EH (cell line): ENCODE results near the gene CCNA2.

Source experiments
- DNase-seq: peaks from one replicate; pipeline ENCODE4 v3.0.0-alpha.2; 2015; ENCODE audit warnings: low read depth

CCNA2 gene

DNA sequence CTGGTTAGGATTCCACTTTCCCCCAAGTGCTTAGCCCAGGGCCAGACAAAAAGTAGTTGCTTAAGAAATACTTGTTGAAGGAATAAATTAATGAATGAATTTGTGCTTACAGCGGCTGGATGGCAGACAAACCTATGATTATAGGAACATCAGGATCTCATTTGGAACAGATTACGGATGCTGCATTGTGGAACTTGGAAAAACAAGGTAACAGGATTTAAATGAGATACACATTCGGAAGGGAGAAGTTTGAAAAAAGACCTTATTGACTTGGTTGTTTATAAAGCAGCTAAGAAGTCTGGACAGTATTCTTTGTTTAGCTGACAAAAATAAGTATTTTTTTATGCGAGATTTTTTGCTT lies 22.0 kb downstream of the CCNA2 start:
- no peak for DNase-seq

DNA sequence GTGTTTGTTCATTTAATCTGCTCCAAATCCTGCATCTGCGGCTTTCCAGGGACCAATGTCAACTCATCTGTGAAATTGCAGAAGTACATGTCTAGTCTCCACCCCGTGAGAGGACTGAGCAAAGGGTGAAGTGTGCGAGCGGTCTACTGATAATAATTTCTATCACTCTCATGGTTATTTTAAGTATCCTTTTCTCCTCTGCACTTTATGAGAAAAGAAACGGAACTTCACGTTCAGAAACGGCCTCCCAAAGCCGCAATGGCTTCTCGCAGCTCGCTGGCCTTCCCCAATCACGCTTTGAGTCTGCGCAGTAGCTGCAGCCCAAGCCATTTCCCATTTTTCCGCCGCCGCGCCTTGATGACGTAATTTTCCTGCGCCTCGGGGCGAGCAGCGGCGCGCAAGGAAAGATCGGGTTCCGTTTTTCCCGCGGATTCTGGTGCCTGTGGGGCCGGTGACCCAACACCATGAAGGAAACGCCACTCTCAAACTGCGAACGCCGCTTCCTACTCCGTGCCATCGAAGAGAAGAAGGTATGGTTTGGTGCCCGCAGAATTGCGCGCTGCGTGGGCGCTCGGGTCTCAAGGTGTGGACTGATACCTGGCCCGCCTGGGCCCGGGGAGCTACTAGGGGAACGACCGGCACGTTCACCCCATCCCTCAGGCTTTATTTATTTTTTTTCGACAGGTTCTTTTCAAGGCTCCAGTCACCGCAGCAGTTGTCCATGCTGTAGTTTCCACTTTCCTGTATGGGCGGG lies 22.5 kb downstream of the CCNA2 start, which contains the start of gene EXOSC9:
Gene EXOSC9 (plus strand): TSS at position 363 of the 754 bp plus-strand sequence. CDS start 102 bp downstream, at position 465.
- DNase-seq, result peak; percentile 92

GRCh38 chr4:121800638-121800960 lies 23.1 kb downstream of the CCNA2 start:
- DNase-seq, result no peak

DNA sequence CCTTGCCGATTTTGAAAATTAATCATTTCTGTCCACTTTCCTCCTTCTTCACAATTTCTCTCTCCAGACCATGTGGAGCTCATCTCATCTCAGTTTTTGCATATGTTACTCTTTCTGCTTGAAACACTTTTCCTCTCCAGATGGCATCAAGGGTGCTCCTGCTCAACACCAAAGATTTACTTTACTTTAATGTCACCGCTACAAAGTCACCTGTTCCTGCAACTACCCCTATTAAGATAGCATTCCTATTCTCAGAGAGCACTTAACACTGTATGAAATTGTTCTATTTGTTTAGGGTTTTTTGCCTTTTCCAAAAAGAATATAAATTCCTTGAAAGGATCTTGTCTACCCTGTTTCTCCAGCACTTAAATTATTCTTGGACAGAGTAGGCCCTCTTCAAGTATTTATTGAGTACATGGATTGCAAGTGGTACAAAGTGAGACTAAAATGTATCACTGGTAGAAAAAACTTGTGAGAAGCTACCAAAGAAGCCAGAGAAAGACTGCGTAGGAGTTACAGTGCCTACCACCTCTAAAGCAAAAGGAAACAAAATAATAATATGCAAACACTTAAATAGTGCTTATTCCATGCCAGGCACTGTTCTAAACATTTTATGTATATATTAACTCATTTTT lies 23.7 kb downstream of the CCNA2 start:
- no peak for DNase-seq

GRCh38 chr4:121799208-121799823 lies 24.4 kb downstream of the CCNA2 start:
- DNase-seq, result no peak

- peak; percentile 33 for DNase-seq
These were observed 27.4 kb downstream of the CCNA2 start for GRCh38 chr4:121796283-121796682.

DNA sequence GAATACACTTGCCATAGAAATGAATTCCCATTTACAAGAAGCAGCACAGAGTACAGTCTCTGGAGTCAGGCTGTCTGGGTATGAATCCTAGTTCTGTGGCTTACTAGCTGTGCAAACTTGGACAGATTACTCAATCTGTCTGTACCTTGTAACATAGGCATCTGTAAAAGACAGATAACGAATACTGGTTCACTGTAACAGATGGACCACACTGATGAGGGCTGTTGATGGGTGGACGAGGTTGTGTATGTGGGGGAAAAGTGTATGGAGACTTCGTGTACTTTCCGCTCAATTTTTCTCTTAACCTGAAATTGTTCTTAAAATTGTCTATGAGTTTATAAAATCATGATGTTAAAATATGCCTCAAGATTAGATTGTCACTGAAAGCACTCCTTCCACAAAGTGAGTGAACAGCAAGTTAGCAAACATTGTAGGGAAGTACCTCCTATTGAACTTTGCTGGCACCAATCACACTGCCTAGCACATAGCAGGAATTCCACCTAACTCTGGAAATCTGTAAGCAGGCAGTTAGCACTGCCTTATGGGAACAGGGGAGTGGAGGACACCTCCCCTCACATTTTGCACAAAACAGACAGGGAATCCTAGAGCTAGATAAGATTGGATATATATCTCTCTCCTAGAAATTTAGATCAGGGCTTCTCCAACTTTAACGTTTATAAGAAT lies 29.0 kb downstream of the CCNA2 start:
- peak; percentile 30 for DNase-seq

DNA sequence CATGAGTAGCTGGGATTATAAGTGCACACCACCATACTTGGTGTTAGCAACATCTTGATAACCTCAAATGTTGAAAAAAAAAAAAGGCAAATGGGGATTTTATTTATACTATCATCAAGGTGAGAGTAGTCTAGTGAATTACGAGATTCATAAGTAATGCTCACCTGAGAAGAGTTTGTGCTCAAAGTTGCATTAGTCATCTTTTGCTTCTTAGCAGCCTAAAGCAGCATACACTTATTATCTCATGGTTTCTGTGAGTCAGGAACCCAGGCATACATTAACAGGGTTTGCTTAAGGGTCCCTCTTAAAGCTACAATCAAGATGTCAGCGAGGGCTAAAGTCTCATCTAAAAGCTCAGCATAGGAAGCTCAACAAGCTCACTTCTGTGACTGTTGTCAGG lies 30.7 kb downstream of the CCNA2 start:
- no peak for DNase-seq

- peak; percentile 89 for DNase-seq
These were observed 32.2 kb downstream of the CCNA2 start for GRCh38 chr4:121791481-121791880.

GRCh38 chr4:121790976-121791375 lies 32.7 kb downstream of the CCNA2 start:
- DNase-seq, result no peak

- peak; percentile 86 for DNase-seq
These were observed 33.5 kb downstream of the CCNA2 start for GRCh38 chr4:121789960-121790829.

- peak; percentile 38 for DNase-seq
These were observed 34.2 kb downstream of the CCNA2 start for GRCh38 chr4:121789455-121789854.

- DNase-seq, result no peak
These were observed 34.8 kb downstream of the CCNA2 start for GRCh38 chr4:121788896-121789295.

- no peak for DNase-seq
These were observed 37.5 kb downstream of the CCNA2 start for GRCh38 chr4:121786221-121786620.

GRCh38 chr4:121785479-121785878 lies 38.2 kb downstream of the CCNA2 start:
- DNase-seq, result peak; percentile 43

- DNase-seq, result peak; percentile 98
These were observed 38.7 kb downstream of the CCNA2 start for GRCh38 chr4:121784975-121785374.

- DNase-seq, result peak; percentile 77
These were observed 39.3 kb downstream of the CCNA2 start for GRCh38 chr4:121784401-121784800.

DNA sequence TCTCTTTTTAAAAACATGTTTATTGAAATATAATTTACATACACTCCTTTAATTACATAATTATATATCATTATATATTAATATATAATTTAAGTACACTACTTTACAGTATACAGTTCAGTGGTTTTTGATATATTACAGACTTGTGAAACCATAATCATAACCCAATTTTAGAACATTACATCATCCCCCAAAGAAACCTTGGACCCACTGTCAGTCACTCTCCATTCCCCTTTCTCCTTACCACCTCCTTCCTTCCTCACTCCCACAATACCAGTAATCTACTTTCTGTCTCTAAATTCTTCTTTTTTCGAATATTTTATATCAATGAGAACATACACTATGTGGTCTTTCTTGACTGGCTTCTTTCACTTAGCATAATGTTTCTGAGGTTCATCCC lies 40.5 kb downstream of the CCNA2 start:
- no peak for DNase-seq

- DNase-seq, result peak; percentile 19
These were observed 44.6 kb downstream of the CCNA2 start for GRCh38 chr4:121778991-121779628.

DNA sequence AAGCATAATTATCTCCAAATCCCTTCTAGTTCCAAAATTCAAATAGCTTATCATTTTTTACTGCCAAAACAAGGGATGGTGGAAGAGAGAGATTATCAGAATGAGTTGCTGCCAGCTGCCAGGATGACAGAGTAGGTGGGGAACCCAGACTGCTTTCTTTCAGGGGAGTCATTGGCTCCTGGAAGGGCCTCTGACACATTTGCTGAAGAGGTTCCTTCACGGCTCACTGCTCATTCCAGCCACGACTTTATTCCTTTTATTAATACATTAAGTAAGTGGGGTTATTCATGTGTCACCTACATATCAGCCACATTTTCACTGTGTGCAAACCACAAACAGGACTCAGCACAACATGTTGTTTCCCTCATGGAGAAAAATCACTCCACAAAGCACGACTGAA lies 46.1 kb downstream of the CCNA2 start:
- DNase-seq, result no peak
